H1 (cell line): ENCODE measurements around the gene ADRA2C. TPM values are rescaled to one million over a fixed set of nuclear protein-coding genes. Genes with fewer than 3 reads are reported as not detected.

ENCODE experiments used
- BCL11A ChIP-seq, 2 experiments: IDR thresholded peaks; one replicate each; pipeline ENCODE4 v1.6.1; 2011; ENCODE audit warnings: low read depth in 2 of 2, low read length in 2 of 2, mild to moderate bottlenecking in 2 of 2
- CTBP2 ChIP-seq: IDR thresholded peaks from 2 replicates; pipeline ENCODE4 v1.7.0; 2011; ENCODE audit warnings: borderline replicate concordance, mild to moderate bottlenecking, moderate library complexity, mixed read lengths, low read length; ENCODE audit not compliant: insufficient read depth, insufficient read length
- EGR1 ChIP-seq: IDR thresholded peaks from 2 replicates; pipeline ENCODE4 v1.6.1; 2011; ENCODE audit warnings: low read depth, low read length, borderline replicate concordance
- GABPA ChIP-seq: IDR thresholded peaks from 2 replicates; pipeline ENCODE4 v1.6.1; 2011; ENCODE audit warnings: mild to moderate bottlenecking, low read length, moderate library complexity, borderline replicate concordance; ENCODE audit not compliant: insufficient read depth
- JUN ChIP-seq: IDR thresholded peaks from 2 replicates; pipeline ENCODE4 v1.6.1; 2011; ENCODE audit warnings: low read depth, mild to moderate bottlenecking, improper control_type of control experiment, low read length
- KDM1A ChIP-seq: fragments of 200-600, 300-600 bp; sonication (generic); IDR thresholded peaks from 2 replicates; pipeline ENCODE4 v1.7.1; 2016; ENCODE audit warnings: mild to moderate bottlenecking, low read length, borderline replicate concordance
- KDM4A ChIP-seq: IDR thresholded peaks from one replicate; pipeline ENCODE4 v1.7.1; 2012; ENCODE audit warnings: low read depth, mild to moderate bottlenecking, moderate library complexity, low read length, inconsistent platforms; ENCODE audit not compliant: severe bottlenecking
- NRF1 ChIP-seq: IDR thresholded peaks from 2 replicates; pipeline ENCODE4 v1.6.1; 2011; ENCODE audit warnings: mild to moderate bottlenecking, low read depth, low read length, improper control_type of control experiment
- RAD21 ChIP-seq, 2 experiments: IDR thresholded peaks in 1 of 2; conservative IDR thresholded peaks in 1 of 2; 2 replicates each; pipeline ENCODE4 v1.6.1; 2011; ENCODE audit warnings: low read depth in 2 of 2, low read length in 2 of 2, improper control_type of control experiment in 1 of 2, inconsistent platforms in 1 of 2, mild to moderate bottlenecking in 1 of 2, moderate library complexity in 1 of 2
- RBBP5 ChIP-seq: IDR thresholded peaks from 2 replicates; pipeline ENCODE4 v1.7.1; 2012; ENCODE audit warnings: low read depth, mild to moderate bottlenecking, inconsistent platforms, low read length, moderate library complexity, borderline replicate concordance
- SIX5 ChIP-seq: IDR thresholded peaks from 2 replicates; pipeline ENCODE4 v1.6.1; 2011; ENCODE audit warnings: mild to moderate bottlenecking, low read depth, low read length
- SP2 ChIP-seq: IDR thresholded peaks from 2 replicates; pipeline ENCODE4 v1.6.1; 2012; ENCODE audit warnings: mild to moderate bottlenecking, low read length, inconsistent platforms
- SRF ChIP-seq: IDR thresholded peaks from 2 replicates; pipeline ENCODE4 v1.6.1; 2011; ENCODE audit warnings: mild to moderate bottlenecking, low read depth, low read length, moderate library complexity
- TAF1 ChIP-seq: IDR thresholded peaks from 2 replicates; pipeline ENCODE4 v1.6.1; 2011; ENCODE audit warnings: mild to moderate bottlenecking, low read depth, low read length
- TEAD4 ChIP-seq: IDR thresholded peaks from 2 replicates; pipeline ENCODE4 v1.6.1; 2012; ENCODE audit warnings: low read depth, low read length, inconsistent platforms, mixed read lengths
- polyA plus RNA-seq, 7 experiments: library from polyadenylated mRNA; depleted of rRNA in 3 of 7; stranded (reverse) in 5 of 7; unstranded in 2 of 7; fragments of >200 nt in 5 of 7; fragments of 200-250 nt in 2 of 7; gene quantifications; 1 replicate in 5 of 7; 2 replicates in 1 of 7; 4 replicates in 1 of 7; pipeline versions ENCODE4 v1.2.1 to v1.2.3, GENCODE V29; 2011 to 2013; ENCODE audit warnings: missing spikeins in 2 of 7, mixed read lengths in 2 of 7
- total RNA-seq: library from RNA; stranded (reverse); fragmentation: NEBNext Ultra II Directional; extraction: Animal tissue kit (Norgen Biotek cat#: 25700); gene quantifications from 2 replicates; pipeline ENCODE4 v1.2.1, GENCODE V29; 2021
- TF ChIP-seq, protein P1 (sequence below): IDR thresholded peaks from 2 replicates; pipeline ENCODE4 v1.6.1; 2011; ENCODE audit warnings: low read depth, mild to moderate bottlenecking, low read length; ENCODE audit not compliant: insufficient read depth

Gene ADRA2C
- total and polyA plus RNA-seq, 2 of the 8 experiments (the other 6 are each of a cell fraction or from before 2014, with no cell fraction given) = 14.6 to 14.8 TPM

DNA sequence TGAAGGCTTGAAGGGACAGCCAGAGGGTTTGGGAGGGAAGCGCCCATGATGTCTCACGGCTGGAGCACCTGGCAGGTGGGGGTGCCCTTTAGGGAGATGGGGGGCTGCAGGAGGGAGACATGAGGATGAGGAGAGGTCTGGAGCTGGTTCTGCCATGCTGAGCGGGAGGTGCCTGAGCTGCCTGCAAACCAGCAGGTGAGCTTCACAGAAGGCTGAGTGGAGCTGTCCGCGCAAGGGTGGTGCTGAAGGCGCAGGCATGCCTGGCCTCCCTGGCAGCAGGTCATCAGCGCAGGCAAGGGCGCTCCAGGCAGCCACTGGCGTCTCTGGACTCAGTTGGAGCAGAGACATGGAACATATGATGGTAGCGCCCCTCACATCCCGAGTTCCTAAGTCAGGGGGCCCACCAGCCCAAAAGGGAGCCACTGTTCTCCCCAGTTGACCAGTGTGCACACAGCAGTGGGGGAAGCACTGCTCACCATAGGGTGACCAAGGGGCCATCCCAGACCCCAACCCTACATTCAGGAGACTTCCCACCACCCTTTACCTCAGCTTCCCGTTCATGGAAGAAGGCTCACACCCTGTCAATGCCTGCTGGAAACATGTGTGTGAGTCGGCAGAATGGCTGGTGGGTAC, 25.8 kb downstream of the ADRA2C start (continued):
- TF ChIP-seq TAF1 (no peak), NRF1 (no peak), GABPA (peak; percentile 70; the same call in 1 of the 2 replicates), KDM4A (no peak), CTBP2 (no peak), RAD21 (IDR thresholded peaks at IDR 0.05 in 1 of 2, conservative IDR thresholded peaks at IDR 0.05 in 1 of 2; ENCODE audit: low read depth in 2 of 2, low read length in 2 of 2) (peak in 1 of 2 experiments; percentile 31; a peak in 2 of 4 replicates), SIX5 (no peak), SP2 (no peak), TEAD4 (0 out of 2 replicates have a peak, but pooled peaks have one; percentile 7), BCL11A (IDR thresholded peaks at IDR 0.05; ENCODE audit: low read depth in 2 of 2, low read length in 2 of 2) (no peak), EGR1 (peak; percentile 64; the same call in 1 of the 2 replicates), SRF (peak; percentile 75), KDM1A (no peak), RBBP5 (no peak), JUN (no peak)
- TF ChIP-seq, protein P1, sequence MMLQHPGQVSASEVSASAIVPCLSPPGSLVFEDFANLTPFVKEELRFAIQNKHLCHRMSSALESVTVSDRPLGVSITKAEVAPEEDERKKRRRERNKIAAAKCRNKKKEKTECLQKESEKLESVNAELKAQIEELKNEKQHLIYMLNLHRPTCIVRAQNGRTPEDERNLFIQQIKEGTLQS = no peak
